ENCODE measurements around the gene ZNF555. TPM values are rescaled to one million over a fixed set of nuclear protein-coding genes. Genes with fewer than 3 reads are reported as not detected.
"Not testable (repeated sequence)": the region's sequence is repeated elsewhere in the genome, so short reads cannot be mapped to it uniquely, and the experiment has no call there.

ZNF555 gene
- total and polyA plus RNA-seq, 2 donors (not counting 1 experiment from before 2014, with no cell fraction given) = 5.0 to 5.9 TPM

GRCh38 chr19:2869618-2870017 lies 28.3 kb downstream of the ZNF555 start:
- Histone ChIP-seq H4K20me1 (ENCODE audit: control insufficient read depth, extremely low read depth, insufficient read depth, low read length) (no peaks in the 10 kb centered on the region), H3K4me1 (ENCODE audit: control insufficient read depth, extremely low read depth, insufficient read depth, low read length) (no peaks in the 10 kb centered on the region), H3K27me3 (ENCODE audit: control insufficient read depth, insufficient read depth, low read length) (no peaks in the 10 kb centered on the region), H3K27ac (ENCODE audit: insufficient read depth, low read length) (no peak overlapping the region), H3K9me3 (ENCODE audit: control insufficient read depth, insufficient read depth, low read depth, low read length) (no peaks in the 10 kb centered on the region), H3K36me3 (ENCODE audit: control insufficient read depth, insufficient read depth, low read length) (no peaks in the 10 kb centered on the region), H3K4me3 (replicated peaks in 1 of 4; ENCODE audit: control extremely low read depth in 1 of 4, insufficient read depth in 1 of 4, low read depth in 3 of 4, low read length in 4 of 4) (no peak overlapping the region), H2AFZ (ENCODE audit: low read length) (no peak overlapping the region), H3K9ac (ENCODE audit: insufficient read depth, low read length) (no peak overlapping the region), H3K4me2 (ENCODE audit: extremely low read depth, insufficient read depth, low read length) (no peak overlapping the region), H3K79me2 (ENCODE audit: control insufficient read depth, insufficient read depth, low read length) (no peaks in the 10 kb centered on the region)
- TF ChIP-seq CTCF (conservative IDR thresholded peaks at IDR 0.05 in 1 of 2, IDR thresholded peaks at IDR 0.05 in 1 of 2; ENCODE audit: low read depth in 1 of 2, low read length in 2 of 2) = no peak
- no peak for TF ChIP-seq EZH2 (IDR thresholded peaks at IDR 0.05; ENCODE audit: low read length, missing control alignments)
- DNase-seq (ENCODE audit: low read depth in 2 of 2) = no peak

GRCh38 chr19:2872175-2872574 lies 30.9 kb downstream of the ZNF555 start:
- H3K79me2 ChIP-seq (ENCODE audit: control insufficient read depth, insufficient read depth, low read length); H3K9ac ChIP-seq (ENCODE audit: insufficient read depth, low read length); H3K4me2 ChIP-seq (ENCODE audit: extremely low read depth, insufficient read depth, low read length); H4K20me1 ChIP-seq (ENCODE audit: control insufficient read depth, extremely low read depth, insufficient read depth, low read length); DNase-seq (ENCODE audit: low read depth in 2 of 2); H2AFZ ChIP-seq (ENCODE audit: low read length); H3K27ac ChIP-seq (ENCODE audit: insufficient read depth, low read length); H3K4me3 ChIP-seq (replicated peaks in 1 of 4; ENCODE audit: control extremely low read depth in 1 of 4, insufficient read depth in 1 of 4, low read depth in 3 of 4, low read length in 4 of 4); H3K27me3 ChIP-seq (ENCODE audit: control insufficient read depth, insufficient read depth, low read length); H3K36me3 ChIP-seq (ENCODE audit: control insufficient read depth, insufficient read depth, low read length); H3K4me1 ChIP-seq (ENCODE audit: control insufficient read depth, extremely low read depth, insufficient read depth, low read length); H3K9me3 ChIP-seq (ENCODE audit: control insufficient read depth, insufficient read depth, low read depth, low read length): not testable (repeated sequence)
- TF ChIP-seq CTCF (conservative IDR thresholded peaks at IDR 0.05 in 1 of 2, IDR thresholded peaks at IDR 0.05 in 1 of 2; ENCODE audit: low read depth in 1 of 2, low read length in 2 of 2) = peak; percentile 6 to 17

GRCh38 chr19:2877398-2878331 lies 36.4 kb downstream of the ZNF555 start:
- Histone ChIP-seq H3K4me1 (ENCODE audit: control insufficient read depth, extremely low read depth, insufficient read depth, low read length) (no peaks in the 10 kb centered on the region), H3K27me3 (ENCODE audit: control insufficient read depth, insufficient read depth, low read length) (no peaks in the 10 kb centered on the region), H3K27ac (ENCODE audit: insufficient read depth, low read length) (no peak overlapping the region), H3K9ac (ENCODE audit: insufficient read depth, low read length) (no peak overlapping the region), H3K9me3 (ENCODE audit: control insufficient read depth, insufficient read depth, low read depth, low read length) (no peaks in the 10 kb centered on the region), H3K79me2 (ENCODE audit: control insufficient read depth, insufficient read depth, low read length) (no peaks in the 10 kb centered on the region), H3K4me3 (replicated peaks in 1 of 4; ENCODE audit: control extremely low read depth in 1 of 4, insufficient read depth in 1 of 4, low read depth in 3 of 4, low read length in 4 of 4) (no peak overlapping the region), H4K20me1 (ENCODE audit: control insufficient read depth, extremely low read depth, insufficient read depth, low read length) (no peaks in the 10 kb centered on the region), H3K36me3 (ENCODE audit: control insufficient read depth, insufficient read depth, low read length) (no peaks in the 10 kb centered on the region), H3K4me2 (ENCODE audit: extremely low read depth, insufficient read depth, low read length) (no peak overlapping the region), H2AFZ (ENCODE audit: low read length) (no peak overlapping the region)
- no peak for TF ChIP-seq CTCF (conservative IDR thresholded peaks at IDR 0.05 in 1 of 2, IDR thresholded peaks at IDR 0.05 in 1 of 2; ENCODE audit: low read depth in 1 of 2, low read length in 2 of 2)
- TF ChIP-seq EZH2 (IDR thresholded peaks at IDR 0.05; ENCODE audit: low read length, missing control alignments) = no peak
- DNase-seq (ENCODE audit: low read depth in 2 of 2) = no peak

All from fibroblast of lung (primary cell).